GM18520 (cell line): ENCODE data around the gene KRT1.
"Not testable (repeated sequence)": the region's sequence is repeated elsewhere in the genome, so short reads cannot be mapped to it uniquely, and the experiment has no call there.

Source experiments
- ATAC-seq: cut with Tn5 transposase; IDR thresholded peaks from one replicate; pipeline ENCODE4 v1.9.1; 2021; ENCODE audit not compliant: unreplicated experiment

The KRT1 gene

DNA sequence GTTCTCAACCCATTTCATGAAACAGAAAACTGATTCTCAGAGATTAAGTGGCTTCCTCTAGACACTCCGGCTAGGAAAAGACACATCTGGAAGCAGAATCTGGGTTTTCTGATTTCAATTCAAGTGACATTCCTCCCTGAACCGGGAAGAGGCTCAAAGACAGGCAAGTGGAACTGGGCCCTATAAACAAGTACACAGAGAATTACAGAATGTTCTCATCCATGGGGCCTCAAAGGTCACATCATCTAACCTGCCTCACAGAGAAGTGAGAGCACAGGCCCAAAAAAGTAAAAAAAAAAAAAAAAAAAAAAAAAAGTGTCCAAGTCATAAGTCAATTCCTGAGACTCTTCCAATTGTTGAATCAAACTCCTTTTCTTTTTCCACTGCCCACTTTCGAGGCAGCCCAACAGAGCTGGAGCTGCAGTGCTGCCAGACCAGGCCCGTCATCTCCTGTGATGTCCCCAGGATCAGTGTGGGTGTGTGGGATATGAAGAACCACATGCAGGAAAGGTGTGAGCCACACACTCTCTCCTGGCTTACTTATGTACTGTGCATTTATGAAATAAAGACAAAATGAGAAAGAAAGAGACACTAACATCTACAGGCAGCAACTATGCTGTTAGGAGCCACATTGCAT lies 2.8 kb upstream of the KRT1 start:
- ATAC-seq: no peak

GRCh38 chr12:52682381-52682660 lies 2.1 kb upstream of the KRT1 start:
- no peak for ATAC-seq

DNA sequence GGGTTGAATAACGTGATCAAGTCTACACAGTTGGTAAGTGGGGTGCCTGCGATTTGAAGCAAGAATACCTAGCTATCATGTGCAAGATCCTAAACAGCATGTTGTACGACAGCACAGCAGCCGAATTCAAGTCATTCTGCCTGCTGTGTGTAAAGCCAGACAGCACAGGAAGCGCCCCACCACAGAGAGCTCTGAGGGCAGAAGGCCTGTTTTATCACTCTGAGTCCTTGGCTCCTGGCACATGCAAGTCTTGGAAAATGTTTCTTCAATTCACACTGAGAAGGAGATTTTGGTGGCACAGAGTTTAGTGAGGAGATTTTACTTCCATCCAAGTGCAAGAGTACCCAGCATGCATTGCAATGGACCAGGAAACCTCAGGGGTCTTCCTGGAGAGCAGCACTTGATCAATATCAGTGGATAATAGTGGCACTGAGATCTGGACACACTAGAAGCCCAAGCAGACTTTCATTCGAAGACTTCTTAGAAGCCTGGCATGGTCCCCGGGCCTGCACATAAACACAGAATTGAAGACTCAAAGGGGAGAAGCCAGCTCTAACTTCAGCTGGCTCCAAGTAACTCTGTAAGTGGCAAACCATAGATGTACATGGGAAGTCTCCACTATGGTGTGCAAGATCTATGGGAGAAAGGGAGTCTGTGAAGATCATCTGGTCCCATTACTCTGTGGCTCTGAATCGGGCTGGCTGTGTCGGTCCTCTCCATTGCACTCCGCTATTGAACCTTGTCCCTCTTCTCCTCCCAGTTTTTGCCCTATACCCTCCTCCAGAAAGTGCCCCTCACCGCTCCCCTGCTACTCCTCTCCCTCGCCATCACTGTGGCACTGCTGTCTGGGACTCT lies 1.5 kb upstream of the KRT1 start:
- no peak for ATAC-seq

GRCh38 chr12:52679875-52680274 lies 332 bp downstream of the KRT1 start:
- no peak for ATAC-seq

DNA sequence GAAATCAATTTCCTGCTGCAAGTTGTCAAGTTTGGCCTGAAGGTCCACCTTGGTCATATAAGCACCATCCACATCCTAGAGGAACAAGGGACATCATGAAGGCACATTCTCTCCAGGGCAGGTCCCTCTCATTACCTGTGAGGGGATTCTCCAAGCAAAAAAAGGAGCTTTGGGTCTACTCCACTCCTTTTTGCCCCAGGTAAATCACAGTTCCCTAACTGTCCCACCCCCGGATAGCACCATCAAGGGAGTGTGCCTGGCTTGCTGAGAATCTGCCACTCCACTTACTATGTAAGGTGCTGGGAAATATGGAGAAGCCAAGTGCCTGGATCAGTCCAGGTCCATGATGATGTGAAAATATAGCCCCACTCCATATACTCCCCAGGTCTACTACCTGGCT lies 2.5 kb downstream of the KRT1 start:
- ATAC-seq: no peak

DNA sequence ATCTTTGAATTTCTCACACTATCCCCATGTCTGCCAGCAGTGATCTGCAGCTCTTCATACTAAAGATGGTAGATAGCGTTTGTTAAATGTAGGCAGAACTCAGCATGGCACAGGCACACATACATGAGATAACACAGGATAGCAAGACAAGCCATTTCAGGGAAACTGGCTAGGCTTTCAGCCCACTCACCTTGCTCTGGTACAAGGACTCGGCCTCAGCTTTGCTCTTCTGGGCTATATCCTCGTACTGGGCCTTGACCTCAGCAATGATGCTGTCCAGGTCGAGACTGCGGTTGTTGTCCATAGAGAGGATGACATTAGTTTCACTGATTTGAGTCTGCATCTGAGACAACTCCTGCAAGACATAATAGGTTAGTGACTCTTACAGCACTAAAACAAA lies 3.1 kb downstream of the KRT1 start:
- no peak for ATAC-seq

- ATAC-seq: no peak
Observed at GRCh38 chr12:52676163-52676562, 4.0 kb downstream of the KRT1 start.

- ATAC-seq: no peak
Observed at GRCh38 chr12:52675301-52675701, 4.9 kb downstream of the KRT1 start.

GRCh38 chr12:52674433-52674775 lies 5.8 kb downstream of the KRT1 start:
- no peak for ATAC-seq

GRCh38 chr12:52673713-52674432 lies 6.3 kb downstream of the KRT1 start:
- ATAC-seq: no peak

DNA sequence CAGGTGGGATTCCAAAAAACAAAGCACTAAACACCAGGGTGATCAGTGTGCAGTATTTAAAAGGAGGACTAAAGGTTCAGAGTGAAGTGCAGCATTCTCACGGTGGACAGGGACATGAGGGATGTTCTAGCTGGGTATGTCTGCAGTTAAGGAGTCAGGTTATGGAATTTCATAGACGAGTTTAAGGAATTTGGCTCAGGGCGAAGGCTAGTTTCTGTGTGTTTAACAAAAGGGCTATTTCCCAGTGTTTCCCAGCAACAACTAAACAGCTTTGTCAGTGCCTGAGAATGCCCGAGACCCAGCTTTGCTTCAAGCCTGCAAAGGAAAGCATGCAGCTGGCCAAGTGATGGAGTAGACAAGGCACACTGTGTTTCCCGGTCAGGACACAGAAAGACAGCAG lies 7.0 kb downstream of the KRT1 start:
- ATAC-seq: no peak

DNA sequence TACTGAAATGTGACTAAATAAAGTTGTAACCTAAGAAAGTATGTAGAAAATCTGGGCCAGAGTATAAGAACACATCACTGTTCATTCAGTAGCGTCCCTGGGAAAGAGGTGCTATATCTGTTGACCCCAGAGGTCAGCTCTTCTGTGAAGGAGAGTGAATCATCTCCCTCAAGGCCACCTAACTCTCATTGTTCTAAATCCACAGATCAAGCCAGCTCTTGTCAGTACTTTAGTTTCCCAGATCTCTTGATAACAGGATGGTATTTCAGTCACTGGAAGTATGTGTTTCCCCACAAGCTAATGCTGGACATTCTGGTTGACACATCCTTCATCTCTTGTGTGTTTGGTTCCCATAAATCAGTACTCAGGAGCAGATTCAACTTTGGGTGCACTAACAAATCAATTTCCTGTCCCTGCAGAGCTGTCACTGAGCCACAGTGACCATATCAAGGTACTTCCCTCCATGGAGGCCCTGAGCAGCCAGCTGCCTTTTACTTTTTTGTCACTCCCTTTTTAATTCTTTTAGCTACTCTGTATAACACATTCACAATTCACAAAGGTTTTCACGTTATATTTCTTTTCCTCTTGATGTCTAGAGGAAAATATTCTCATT lies 7.8 kb downstream of the KRT1 start:
- no peak for ATAC-seq

DNA sequence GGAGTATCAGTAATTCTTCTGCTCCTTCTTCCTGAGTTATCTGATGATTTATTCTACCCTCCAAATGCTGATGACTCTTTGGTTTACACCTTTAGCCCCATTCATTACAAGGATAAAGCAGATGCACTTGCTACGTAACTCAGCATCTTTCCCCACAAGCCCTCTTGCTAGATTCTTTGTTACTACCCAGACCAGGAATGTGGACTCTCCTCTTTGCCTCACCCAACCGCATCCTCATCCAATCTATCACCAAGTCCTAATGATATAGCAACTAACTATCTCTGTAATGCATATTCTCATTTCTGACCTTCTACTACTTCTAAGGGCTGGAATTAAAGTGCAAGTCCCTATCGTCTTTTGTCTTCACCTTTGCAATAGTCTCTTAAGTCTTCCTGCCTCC lies 9.2 kb downstream of the KRT1 start:
- no peak for ATAC-seq

GRCh38 chr12:52670506-52670905 lies 9.7 kb downstream of the KRT1 start:
- no peak for ATAC-seq

DNA sequence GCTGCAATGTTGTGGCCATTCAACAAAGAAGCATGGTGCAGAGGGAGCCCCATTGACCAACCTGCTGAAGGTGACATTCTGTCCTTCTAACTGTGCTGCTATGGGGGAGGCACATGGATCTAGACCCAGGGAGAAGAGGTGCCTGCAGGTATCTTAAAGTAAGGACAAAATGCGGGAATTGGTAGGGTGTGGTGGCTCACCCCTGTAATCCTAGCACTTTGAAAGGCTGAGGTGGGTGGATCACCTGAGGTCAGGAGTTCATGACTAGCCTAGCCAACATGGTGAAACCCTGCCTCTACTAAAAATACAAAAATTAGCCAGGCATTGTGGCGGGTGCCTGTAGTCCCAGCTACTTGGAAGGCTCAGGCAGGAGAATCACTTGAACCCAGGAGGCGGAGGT lies 10.3 kb downstream of the KRT1 start:
- ATAC-seq: not testable (repeated sequence)

- ATAC-seq: no peak
Observed at GRCh38 chr12:52669426-52669825, 10.8 kb downstream of the KRT1 start.

- no peak for ATAC-seq
Observed at GRCh38 chr12:52667931-52668330, 12.3 kb downstream of the KRT1 start.

DNA sequence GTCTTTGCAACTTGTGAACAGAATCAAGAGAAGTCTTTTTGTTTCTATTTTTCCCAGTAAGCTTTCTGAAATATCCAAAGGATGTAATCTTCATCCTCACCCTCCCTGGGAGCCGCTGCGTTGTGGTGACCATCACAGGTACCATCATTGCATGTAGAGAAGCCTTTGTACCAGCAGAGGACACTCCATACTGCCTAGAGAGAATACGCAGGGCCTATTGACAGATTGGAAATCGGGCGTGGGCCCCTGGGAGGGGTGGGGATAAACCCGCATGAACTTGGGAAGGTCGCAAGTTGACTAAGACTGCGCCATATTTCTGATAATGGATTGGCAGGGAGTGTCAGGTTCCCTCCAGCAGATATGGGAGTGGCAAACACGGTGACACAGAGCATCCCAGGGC lies 12.7 kb downstream of the KRT1 start:
- ATAC-seq: no peak

DNA sequence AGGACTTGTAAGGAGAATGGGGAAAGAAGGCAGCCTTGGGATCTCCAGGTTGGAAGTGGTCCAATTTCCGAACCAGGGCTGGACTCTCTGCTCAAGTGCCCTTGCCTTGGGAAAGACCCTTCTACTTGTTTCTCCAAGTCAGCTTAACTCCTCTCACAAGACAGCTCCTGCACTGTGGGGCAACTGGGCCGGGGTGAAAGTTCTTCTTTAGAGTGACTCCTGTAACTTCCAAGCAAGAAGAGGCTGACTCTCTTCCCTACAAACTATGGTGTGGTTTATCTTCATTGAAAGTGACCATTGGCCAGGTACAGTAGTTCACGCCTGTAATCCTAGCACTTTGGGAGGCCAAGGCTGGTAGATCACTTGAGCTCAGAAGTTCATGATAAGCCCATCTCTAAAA lies 13.7 kb downstream of the KRT1 start:
- no peak for ATAC-seq

DNA sequence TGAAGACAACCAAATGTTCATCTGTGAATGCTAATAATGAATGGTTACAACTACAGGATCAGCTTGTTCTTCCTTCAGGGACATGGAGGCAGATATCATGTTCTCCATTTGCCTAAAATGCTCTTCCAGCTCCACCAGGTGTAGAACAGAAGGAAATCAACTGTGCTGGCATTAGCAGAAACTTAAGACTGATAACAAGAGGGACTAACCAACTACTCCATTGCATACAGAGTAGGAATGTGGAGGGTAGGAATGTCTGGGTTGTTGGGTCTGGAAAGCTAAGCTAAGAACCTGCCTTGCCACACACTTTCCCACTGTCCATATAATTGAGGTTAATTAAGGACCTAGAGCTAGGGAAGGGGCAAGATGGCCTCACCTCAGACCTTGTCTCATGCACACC lies 16.8 kb downstream of the KRT1 start:
- no peak for ATAC-seq

DNA sequence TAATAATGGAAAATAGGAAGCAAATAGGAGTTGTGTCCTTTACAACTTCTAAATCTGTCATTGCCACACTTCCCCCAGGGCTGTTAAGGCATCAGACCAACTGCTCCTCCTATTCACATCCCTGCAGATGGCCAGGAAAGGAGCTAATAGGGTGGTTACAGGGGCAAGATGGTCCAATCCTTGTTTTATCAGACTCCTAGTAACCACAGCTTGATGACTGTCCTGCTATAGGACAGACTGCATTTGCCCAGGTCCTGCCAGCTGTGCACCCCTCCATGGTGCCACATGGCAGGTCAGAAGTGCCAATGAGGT lies 17.3 kb downstream of the KRT1 start:
- ATAC-seq: no peak
